ENCODE measurements around the gene SGSH.
"Not testable (repeated sequence)": the region's sequence is repeated elsewhere in the genome, so short reads cannot be mapped to it uniquely, and the experiment has no call there.

The SGSH gene

DNA sequence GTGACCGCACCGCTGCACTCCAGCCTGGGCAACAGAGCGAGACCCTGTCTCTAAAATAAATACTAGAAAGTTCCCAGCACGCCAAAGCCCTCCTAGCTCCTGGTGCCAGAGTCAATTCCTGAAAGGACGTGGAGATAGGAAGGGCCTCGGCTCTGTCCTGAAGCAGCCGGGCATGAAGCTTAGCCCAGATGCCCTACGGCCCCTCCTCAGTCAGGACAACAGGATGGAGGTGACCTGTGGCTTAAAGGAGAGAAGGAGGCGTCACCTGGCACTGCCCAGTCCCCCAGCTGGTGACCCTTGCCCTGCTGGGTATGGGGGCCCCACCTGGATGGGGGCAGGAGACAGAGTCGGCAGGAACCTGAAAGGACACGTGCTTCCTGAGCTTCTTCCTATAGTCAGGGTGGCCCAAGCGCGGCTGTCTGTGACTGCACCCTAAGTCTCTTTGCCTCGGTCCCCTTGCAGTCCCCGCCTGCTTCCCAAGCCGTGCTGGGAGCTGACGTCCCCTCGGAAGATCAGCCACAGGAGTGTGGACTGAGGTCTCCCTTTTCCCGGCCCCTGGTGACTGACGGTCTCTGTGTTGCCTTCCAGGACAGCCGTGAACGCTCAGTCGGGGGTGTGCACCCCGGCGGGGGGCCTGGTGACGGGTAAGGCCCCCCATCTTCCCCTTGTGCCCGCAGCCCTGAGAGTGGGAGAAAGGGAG lies 25.6 kb upstream of the SGSH start:
- ATAC-seq (ENCODE audit: low read depth) (no peak), DNase-seq (ENCODE audit: low spot score) (no peak)
- no peaks in the 10 kb centered on the region for H3K27me3 ChIP-seq (ENCODE audit: insufficient read depth, poor library complexity, severe bottlenecking)
- TF ChIP-seq, protein P1, sequence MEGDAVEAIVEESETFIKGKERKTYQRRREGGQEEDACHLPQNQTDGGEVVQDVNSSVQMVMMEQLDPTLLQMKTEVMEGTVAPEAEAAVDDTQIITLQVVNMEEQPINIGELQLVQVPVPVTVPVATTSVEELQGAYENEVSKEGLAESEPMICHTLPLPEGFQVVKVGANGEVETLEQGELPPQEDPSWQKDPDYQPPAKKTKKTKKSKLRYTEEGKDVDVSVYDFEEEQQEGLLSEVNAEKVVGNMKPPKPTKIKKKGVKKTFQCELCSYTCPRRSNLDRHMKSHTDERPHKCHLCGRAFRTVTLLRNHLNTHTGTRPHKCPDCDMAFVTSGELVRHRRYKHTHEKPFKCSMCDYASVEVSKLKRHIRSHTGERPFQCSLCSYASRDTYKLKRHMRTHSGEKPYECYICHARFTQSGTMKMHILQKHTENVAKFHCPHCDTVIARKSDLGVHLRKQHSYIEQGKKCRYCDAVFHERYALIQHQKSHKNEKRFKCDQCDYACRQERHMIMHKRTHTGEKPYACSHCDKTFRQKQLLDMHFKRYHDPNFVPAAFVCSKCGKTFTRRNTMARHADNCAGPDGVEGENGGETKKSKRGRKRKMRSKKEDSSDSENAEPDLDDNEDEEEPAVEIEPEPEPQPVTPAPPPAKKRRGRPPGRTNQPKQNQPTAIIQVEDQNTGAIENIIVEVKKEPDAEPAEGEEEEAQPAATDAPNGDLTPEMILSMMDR (IDR thresholded peaks at IDR 0.05; ENCODE audit: poor library complexity, severe bottlenecking): no peak
- H3K4me1 ChIP-seq (ENCODE audit: insufficient read depth, poor library complexity, severe bottlenecking): no peaks in the 10 kb centered on the region
- H3K36me3 ChIP-seq (ENCODE audit: low read depth): no peaks in the 10 kb centered on the region
- no peak overlapping the region for H3K27ac ChIP-seq (ENCODE audit: poor library complexity, severe bottlenecking)
- H3K9me3 ChIP-seq (ENCODE audit: severe bottlenecking): no peaks in the 10 kb centered on the region
- no peak overlapping the region for H3K4me3 ChIP-seq (ENCODE audit: severe bottlenecking)

DNA sequence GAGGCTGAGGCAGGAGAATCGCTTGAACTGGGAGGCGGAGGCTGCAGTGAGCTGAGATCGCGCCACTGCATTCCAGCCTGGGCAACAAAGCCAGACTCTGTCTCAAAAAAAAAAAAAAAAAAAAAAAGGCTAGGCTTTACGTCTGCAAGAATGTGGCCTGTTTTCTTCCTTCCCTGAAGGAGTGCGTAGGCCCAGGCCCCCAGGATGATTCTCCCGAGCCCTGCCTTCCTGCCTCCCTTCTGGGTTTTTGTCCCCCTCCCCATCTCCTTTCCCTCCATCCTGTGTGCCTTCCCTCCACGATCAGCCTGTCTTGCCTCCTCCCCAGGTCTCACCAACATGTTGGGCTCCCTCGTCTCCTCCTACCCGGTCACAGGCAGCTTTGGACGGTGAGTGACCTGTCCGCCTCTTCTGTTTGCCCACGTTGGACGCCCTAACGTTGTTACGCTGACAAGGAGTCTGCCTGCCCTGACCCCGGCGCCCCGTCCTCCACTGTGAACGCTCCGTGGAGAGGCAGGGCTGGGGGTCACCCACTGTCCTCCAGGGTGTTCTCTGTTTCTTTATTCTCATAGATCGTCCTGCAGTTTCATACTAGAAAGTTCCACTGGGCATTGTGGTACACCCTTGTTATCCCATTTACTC lies 24.9 kb upstream of the SGSH start:
- ATAC-seq (ENCODE audit: low read depth) (no peak), DNase-seq (ENCODE audit: low spot score) (no peak)
- no peak overlapping the region for H3K4me3 ChIP-seq (ENCODE audit: severe bottlenecking)
- H3K27ac ChIP-seq (ENCODE audit: poor library complexity, severe bottlenecking): no peak overlapping the region
- TF ChIP-seq, protein P1 (IDR thresholded peaks at IDR 0.05; ENCODE audit: poor library complexity, severe bottlenecking): no peak
- no peaks in the 10 kb centered on the region for H3K27me3 ChIP-seq (ENCODE audit: insufficient read depth, poor library complexity, severe bottlenecking)
- no peaks in the 10 kb centered on the region for H3K36me3 ChIP-seq (ENCODE audit: low read depth)
- no peaks in the 10 kb centered on the region for H3K4me1 ChIP-seq (ENCODE audit: insufficient read depth, poor library complexity, severe bottlenecking)
- H3K9me3 ChIP-seq (ENCODE audit: severe bottlenecking): no peaks in the 10 kb centered on the region

DNA sequence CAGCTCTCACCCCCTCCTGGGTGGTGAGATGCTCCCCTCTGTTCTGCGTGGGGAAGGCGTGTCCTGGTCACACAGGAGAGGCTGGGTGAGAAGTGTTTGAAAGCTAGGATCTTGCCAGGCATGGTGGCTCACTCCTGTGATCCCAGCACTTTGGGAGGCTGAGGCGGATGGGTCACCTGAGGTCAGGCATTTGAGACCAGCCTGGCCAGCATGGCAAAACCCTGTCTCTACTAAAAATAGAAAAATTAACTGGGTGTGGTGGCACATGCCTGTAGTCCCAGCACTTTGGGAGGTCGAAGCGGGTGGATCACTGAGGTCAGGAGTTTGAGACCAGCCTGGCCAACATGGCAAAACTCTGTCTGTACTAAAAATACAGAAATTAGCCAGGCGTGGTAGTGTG lies 24.3 kb upstream of the SGSH start:
- not testable (repeated sequence) for DNase-seq (ENCODE audit: low spot score); ATAC-seq (ENCODE audit: low read depth); H3K4me3 ChIP-seq (ENCODE audit: severe bottlenecking); H3K4me1 ChIP-seq (ENCODE audit: insufficient read depth, poor library complexity, severe bottlenecking); H3K9me3 ChIP-seq (ENCODE audit: severe bottlenecking); H3K27me3 ChIP-seq (ENCODE audit: insufficient read depth, poor library complexity, severe bottlenecking); H3K27ac ChIP-seq (ENCODE audit: poor library complexity, severe bottlenecking); H3K36me3 ChIP-seq (ENCODE audit: low read depth)

DNA sequence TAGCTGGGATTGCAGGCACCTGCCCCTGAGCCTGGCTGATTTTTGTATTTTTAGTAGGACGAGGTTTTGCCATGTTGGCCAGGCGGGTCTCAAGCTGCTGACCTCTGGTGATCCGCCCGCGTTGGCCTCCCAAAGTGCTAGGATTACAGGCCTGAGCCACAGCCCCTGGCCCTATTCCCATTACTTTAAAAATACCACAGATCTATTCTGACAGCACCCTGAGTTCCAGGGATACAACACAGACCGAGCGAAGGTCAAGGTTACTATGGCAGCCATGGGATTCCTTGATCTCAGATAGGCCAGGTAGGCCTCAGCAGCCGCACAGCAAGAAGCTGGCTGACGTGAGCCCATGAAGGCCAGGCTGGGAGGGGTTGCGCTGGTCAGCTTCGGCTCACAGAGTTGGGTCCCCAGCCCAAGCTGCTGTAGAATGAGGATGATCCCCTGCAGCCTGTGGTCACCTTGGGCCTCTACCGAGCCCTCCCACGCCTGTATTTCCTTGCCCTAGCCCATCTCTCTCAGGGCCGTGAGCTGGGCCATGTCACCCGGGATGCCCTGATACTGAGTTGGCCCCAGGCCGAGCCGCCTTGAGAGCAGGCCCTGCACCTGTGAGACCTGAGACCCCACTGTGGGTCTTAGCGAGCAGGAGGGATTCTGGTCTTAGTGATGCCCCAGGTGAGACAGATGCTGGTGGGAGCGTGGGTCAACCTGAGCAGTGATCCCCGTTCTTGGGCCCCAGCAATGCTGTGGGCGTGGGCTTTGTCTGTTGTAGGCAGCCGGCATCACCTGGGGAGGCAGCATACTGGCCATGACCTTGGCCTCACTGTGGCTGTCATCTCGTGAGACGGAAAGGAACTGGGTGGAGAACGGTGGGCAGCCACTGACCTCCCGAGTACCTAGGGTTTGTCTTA lies 23.6 kb upstream of the SGSH start:
- Histone ChIP-seq H3K36me3 (ENCODE audit: low read depth) (peaks cover 4% of the 10 kb centered on the region), H3K4me3 (ENCODE audit: severe bottlenecking) (no peak overlapping the region), H3K9me3 (ENCODE audit: severe bottlenecking) (no peaks in the 10 kb centered on the region), H3K27me3 (ENCODE audit: insufficient read depth, poor library complexity, severe bottlenecking) (no peaks in the 10 kb centered on the region), H3K27ac (ENCODE audit: poor library complexity, severe bottlenecking) (no peak overlapping the region), H3K4me1 (ENCODE audit: insufficient read depth, poor library complexity, severe bottlenecking) (no peaks in the 10 kb centered on the region)
- ATAC-seq (ENCODE audit: low read depth) (no peak), DNase-seq (ENCODE audit: low spot score) (no peak)
- TF ChIP-seq, protein P1 (IDR thresholded peaks at IDR 0.05; ENCODE audit: poor library complexity, severe bottlenecking): no peak

DNA sequence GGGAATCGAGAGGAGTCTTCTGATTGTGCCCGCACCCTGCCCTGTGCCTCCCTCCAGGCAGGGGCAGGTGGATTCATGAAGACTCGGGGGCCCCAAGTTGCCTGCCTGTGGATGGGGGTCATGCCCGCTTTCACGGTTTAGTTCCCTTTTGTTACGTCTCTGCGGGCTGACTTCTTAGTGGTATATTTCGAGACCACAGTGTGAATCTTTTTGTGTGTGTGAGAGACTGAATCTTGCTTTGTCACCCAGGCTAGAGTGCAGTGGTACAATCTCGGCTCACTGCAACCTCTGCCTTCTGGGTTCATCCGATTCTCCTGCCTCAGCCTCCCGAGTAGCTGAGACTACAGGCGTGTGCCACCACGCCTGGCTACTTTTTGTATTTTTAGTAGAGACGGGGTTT lies 22.4 kb upstream of the SGSH start:
- Histone ChIP-seq H3K9me3 (ENCODE audit: severe bottlenecking) (no peaks in the 10 kb centered on the region), H3K27ac (ENCODE audit: poor library complexity, severe bottlenecking) (no peak overlapping the region), H3K36me3 (ENCODE audit: low read depth) (peaks cover 4% of the 10 kb centered on the region), H3K27me3 (ENCODE audit: insufficient read depth, poor library complexity, severe bottlenecking) (no peaks in the 10 kb centered on the region), H3K4me3 (ENCODE audit: severe bottlenecking) (no peak overlapping the region), H3K4me1 (ENCODE audit: insufficient read depth, poor library complexity, severe bottlenecking) (no peaks in the 10 kb centered on the region)
- DNase-seq (ENCODE audit: low spot score) (no peak), ATAC-seq (ENCODE audit: low read depth) (no peak)
- TF ChIP-seq, protein P1 (IDR thresholded peaks at IDR 0.05; ENCODE audit: poor library complexity, severe bottlenecking): no peak

Data from RWPE2 (cell line).